Activated CD8-positive, alpha-beta memory T cell treated with anti-CD3 and anti-CD28 coated beads, Interleukin-2, amount 50 U/mL, for 24 hours (primary cell): ENCODE results near the gene ADAMTS14.

Experiments used
- DNase-seq: peaks from one replicate; pipeline ENCODE4 v3.0.0-alpha.2; 2020; ENCODE audit errors: extremely low read depth

The ADAMTS14 gene

DNA sequence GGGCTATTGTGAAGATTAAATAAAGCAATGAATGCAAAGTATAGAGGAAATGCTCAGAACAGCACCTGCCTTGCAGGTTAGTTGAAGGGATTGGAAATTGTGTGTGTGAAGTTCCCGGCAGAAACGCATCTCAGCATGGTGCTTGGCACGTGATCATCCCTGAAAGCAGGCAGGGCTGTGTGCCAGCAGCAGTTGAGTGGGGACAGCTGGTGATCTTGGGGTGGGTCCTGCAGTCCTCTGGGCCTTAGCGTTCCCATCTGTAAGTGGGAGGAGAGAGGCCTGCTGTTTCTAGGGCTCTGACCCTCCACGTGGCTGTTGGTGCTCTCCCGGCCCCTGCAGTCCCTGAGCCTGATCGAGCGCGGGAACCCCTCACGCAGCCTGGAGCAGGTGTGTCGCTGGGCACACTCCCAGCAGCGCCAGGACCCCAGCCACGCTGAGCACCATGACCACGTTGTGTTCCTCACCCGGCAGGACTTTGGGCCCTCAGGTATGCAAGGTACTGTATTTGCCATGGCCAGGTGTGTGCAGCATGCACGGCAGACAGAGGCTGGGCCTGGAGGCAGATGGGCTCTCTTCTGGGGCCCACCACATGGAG is 57.6 kb downstream of the ADAMTS14 start:
- DNase-seq, result no peak

GRCh38 chr10:70730955-70731354 is 58.6 kb downstream of the ADAMTS14 start:
- DNase-seq, result no peak

DNA sequence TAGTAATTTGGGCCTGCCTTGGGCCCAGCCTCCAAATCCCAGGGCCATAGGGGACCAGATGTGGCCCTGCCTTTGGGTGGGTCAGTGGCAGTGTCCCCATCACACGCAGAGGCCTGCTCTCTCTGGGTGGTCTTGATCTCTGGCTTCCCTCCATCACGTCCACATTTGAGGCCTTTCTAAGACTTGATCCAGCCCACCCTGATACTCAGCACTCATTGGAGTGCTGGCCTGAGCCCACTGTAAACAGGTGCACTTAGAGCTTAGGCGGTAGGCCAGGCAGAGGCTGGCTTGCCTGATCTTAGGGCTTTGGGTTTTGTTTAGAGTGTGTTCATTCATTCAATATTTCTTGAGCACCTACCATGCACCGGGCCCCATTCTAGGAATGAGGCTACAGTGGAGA is 60.3 kb downstream of the ADAMTS14 start:
- no peak for DNase-seq

DNA sequence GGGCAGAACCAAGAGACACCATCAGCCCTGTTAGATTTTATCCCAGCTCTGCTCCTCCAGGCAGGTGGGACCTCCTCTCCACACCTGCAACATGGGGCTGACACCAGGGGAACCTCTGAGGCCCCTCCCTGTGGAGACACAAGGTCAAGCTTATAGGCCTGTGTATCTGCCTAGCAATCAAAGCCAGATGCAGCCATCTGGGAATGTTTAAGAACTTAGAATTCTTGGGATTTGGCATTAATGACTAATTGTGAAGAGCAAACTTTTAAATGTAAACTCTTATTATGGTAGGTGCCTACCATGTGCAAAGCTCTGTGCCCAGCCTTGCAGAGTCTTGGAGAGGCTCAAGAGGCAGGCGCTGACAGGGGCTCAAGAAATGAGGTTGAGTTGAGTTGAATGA is 60.7 kb downstream of the ADAMTS14 start:
- no peak for DNase-seq

- DNase-seq, result no peak
Measured at GRCh38 chr10:70735161-70735560, 62.9 kb downstream of the ADAMTS14 start.

- DNase-seq, result no peak
Measured at GRCh38 chr10:70736525-70736924, 64.2 kb downstream of the ADAMTS14 start.

DNA sequence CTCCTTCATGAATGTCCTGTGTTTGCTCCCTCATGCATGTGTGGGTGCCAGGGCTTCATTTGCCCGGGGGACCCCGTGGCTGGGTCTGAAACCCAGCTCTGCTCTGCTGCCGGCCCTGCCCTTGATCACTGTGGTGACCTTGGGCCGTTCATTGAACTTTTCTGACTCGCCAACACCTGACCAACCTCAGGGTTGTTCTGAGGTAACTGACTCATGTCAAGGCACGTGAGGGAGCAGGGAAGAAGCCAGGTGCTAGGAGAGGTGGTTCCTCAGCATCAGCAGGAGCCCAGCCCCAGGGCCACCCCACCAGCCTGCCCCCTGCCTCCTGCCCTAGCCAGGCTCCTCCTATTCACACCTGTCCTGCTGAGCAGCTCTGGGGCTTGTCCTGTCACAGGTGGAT is 64.9 kb downstream of the ADAMTS14 start:
- DNase-seq, result no peak

DNA sequence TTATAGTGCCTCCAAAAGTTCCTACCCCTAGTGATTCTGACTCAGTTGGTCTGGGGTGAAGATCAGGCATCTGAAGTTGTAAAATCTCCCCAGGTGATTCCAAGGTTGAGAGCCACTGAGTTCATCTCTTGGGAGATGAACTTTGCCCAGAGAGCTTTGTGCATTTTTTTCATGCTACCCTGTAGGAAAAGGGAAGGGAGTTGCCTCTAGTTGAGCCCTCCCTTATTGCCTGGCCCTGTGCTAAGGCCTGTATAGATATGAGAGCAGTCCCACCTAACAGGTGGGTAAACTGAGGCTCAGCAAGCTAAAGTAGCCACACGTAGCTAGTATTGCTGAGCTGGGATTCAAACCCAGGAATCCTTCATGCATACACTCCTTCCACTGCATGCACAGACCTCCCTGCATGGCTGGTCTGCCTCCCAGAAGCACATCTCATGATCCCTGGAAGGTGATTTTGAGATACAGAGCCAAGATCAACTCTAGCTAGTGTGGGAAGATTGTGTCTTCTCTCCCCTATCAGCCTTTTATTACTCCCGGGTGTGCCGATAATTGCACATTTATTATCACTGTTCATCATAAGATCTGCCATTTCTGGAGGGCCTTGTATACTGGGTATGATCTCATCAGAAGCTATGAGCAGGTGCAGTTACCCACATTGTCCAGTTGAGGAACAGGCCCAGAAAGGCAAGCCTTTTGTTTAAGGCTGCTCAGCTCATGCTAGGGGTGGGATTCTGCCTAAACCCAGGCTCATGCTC is 65.9 kb downstream of the ADAMTS14 start:
- no peak for DNase-seq

- DNase-seq, result no peak
Measured at GRCh38 chr10:70738761-70739121, 66.4 kb downstream of the ADAMTS14 start.

- no peak for DNase-seq
Measured at GRCh38 chr10:70740406-70741288, 68.3 kb downstream of the ADAMTS14 start.

DNA sequence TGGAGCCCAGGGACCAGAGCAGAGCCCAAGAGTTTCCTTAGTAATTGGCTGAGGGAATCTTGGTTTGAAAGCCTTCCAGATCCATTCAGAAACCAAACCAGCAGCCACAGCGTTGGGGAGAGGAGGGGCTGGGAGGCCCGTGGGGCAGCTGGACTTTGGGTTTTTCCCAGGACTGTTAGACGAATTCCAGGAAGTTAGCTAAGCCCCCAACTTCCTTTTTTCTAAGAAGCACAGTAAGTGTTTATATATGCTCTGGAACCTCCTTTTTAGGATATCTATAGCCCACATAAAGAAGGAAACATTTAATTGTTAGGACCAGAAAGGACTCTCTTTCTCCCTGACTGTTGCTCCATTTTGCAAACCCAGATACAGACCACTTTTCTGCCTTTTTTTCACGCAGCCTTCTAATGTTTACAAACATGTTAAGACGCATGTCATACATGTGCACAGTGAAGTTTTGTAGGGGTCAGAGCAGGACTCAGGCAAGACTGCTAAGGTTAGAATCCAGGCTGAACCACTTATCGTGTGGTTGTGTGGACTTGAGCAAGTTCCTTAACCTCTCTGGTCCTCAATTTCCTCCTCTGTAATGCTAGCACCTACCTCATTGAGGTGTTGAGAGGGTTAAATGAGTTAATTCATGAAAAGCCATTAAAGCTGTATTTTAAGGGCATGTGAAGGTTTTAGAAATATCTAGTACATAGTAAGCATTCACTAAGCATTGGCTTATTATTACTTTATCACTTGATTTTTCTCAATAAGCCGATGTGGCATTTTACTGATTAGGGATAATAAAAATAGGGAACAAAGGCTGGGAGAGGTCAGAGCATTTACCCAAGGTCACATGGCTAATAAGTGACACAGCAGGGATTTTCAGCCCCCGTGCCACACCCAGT is 70.5 kb downstream of the ADAMTS14 start:
- no peak for DNase-seq

DNA sequence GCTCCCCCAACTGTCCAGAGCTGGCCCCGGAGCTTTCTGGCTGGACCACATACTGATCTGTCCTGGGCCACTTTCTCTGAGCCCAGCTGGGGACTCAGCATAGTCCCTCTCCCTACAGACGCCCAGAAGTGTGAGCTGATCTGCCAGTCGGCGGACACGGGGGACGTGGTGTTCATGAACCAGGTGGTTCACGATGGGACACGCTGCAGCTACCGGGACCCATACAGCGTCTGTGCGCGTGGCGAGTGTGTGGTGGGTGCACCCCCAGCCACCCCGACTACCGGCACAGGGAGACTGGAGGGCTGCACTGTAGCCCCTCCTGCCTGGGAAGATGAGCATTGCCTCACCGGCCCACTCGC is 71.1 kb downstream of the ADAMTS14 start:
- DNase-seq, result no peak

DNA sequence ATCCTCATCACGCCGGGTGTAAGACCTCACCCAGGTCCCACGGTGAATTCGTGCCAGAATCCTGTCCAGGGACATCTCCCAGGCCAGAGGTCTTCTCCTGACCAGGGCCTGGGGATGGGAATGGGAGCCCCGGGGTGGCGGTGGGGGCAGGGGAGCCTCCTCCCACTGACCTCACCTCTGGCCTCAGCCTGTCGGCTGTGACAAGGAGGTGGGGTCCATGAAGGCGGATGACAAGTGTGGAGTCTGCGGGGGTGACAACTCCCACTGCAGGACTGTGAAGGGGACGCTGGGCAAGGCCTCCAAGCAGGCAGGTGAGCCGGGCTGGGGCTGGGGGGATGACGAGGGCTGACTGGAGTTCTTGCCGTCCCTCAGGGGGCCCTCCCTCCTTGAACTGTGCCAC is 71.6 kb downstream of the ADAMTS14 start:
- DNase-seq, result no peak

DNA sequence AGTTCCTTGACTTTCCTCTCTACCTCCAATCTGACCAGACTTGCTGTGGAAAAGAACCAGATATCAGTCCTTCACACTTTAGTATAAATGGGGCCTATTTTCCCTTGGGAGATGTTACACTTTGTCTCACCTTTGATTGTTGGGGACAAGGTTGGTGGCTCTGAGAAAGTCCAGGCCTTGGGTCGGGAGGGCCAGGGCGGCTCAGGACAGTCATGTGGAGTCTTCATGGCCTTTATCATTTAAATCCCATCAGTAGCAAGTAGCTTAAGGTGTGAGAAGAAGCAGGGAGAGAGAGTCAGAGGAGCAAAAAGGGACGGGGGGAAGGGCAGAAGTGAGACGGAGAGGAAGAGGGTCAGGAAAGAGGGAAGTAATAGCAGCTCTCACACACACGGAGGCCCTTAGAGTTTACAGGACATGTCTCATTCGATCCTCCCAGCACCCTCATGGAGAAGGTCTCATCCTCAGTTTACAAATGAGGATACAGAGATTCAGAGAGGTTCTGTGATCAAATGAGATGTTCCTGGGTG is 72.4 kb downstream of the ADAMTS14 start:
- DNase-seq, result no peak

GRCh38 chr10:70745555-70745954 is 73.2 kb downstream of the ADAMTS14 start:
- no peak for DNase-seq

- no peak for DNase-seq
Measured at GRCh38 chr10:70747192-70747965, 75.1 kb downstream of the ADAMTS14 start.

- no peak for DNase-seq
Measured at GRCh38 chr10:70748305-70748704, 76.0 kb downstream of the ADAMTS14 start.

GRCh38 chr10:70748801-70749573 is 76.7 kb downstream of the ADAMTS14 start:
- no peak for DNase-seq

DNA sequence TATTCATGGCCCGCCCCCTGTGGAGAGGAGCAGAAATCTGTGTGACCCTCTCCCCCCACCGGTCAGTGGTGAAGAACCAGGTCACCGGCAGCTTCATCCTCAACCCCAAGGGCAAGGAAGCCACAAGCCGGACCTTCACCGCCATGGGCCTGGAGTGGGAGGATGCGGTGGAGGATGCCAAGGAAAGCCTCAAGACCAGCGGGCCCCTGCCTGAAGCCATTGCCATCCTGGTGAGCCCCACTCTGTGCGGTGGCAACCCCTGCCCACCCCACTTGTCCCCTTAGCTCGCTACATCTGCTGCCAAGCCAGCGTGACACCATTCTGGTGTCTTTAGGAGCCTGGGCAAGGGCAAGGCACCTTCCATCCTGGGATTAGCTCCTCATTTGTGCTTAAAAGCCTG is 77.5 kb downstream of the ADAMTS14 start:
- DNase-seq, result no peak

DNA sequence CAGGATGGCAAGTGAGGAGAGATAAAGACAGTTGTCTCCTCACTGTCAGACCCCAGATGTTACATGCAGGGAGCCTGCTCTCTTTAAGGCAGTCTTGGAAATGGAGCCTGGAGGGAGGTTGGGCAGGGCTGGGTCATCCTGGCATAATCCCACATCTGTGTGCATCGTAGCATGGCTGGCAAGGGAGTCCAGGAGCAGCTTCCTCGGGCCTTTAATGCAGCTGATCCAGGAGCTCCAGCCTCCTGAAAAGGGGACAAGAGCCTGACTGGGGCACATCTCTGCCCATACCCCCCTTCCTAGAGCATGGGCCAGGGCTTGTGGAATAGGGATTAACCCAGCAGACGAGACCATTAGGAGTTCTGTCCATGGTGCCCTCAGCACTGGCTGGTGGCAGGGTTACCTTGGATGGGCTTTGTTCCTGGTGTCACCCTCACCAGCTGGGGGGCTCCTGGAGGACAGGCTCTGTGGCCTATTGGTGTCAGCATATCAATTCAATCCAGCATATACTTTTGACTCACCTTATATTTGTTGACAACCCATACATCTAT is 77.9 kb downstream of the ADAMTS14 start:
- no peak for DNase-seq
